HUES64 (cell line): ENCODE data around the gene ZDHHC14.

Experiments
- H3K27ac ChIP-seq: 2 replicates; pipeline ENCODE4 v1.7.0; 2013; ENCODE audit warnings: low read depth, low read length, inconsistent platforms
- H3K27me3 ChIP-seq: 2 replicates; pipeline ENCODE4 v1.6.1; 2013; ENCODE audit warnings: mild to moderate bottlenecking, low read length; ENCODE audit not compliant: insufficient read depth
- H3K36me3 ChIP-seq: 2 replicates; pipeline ENCODE4 v1.6.1; 2013; ENCODE audit warnings: mild to moderate bottlenecking, low read length; ENCODE audit not compliant: insufficient read depth
- H3K4me1 ChIP-seq: 2 replicates; pipeline ENCODE4 v1.6.1; 2013; ENCODE audit warnings: mild to moderate bottlenecking, low read length, moderate library complexity; ENCODE audit not compliant: insufficient read depth
- H3K4me3 ChIP-seq: 2 replicates; pipeline ENCODE4 v1.5.1; 2013; ENCODE audit warnings: mild to moderate bottlenecking, low read length, moderate library complexity
- H3K9ac ChIP-seq: 2 replicates; pipeline ENCODE4 v1.6.1; 2013; ENCODE audit warnings: mild to moderate bottlenecking, low read depth, low read length
- H3K9me3 ChIP-seq: 2 replicates; pipeline ENCODE4 v1.6.1; 2013; ENCODE audit warnings: low read depth, low read length; ENCODE audit not compliant: insufficient read depth
- WGBS: fragments of 150-250, 120-280 bp; methylation state at CpG from one replicate; pipeline ENCODE4 v1.1.7; 2013; ENCODE audit warnings: missing lambda C conversion rate; 5-methylcytosine and 5-hydroxymethylcytosine counted together

The ZDHHC14 gene

GRCh38 chr6:157468574-157468973, 87.6 kb downstream of the ZDHHC14 start:
- peaks cover 12% of the 10 kb centered on the region for H3K4me1 ChIP-seq
- H3K9ac ChIP-seq = no peak overlapping the region
- H3K4me3 ChIP-seq = no peak overlapping the region
- H3K27me3 ChIP-seq = no peaks in the 10 kb centered on the region
- no peaks in the 10 kb centered on the region for H3K36me3 ChIP-seq
- H3K27ac ChIP-seq = no peak overlapping the region
- WGBS = 90% methylated on average over 4 of the region's 4 CpGs
- H3K9me3 ChIP-seq = no peaks in the 10 kb centered on the region

GRCh38 chr6:157469378-157469777, 88.4 kb downstream of the ZDHHC14 start:
- Histone ChIP-seq H3K36me3 (no peaks in the 10 kb centered on the region), H3K9ac (no peak overlapping the region), H3K27ac (no peak overlapping the region), H3K4me3 (no peak overlapping the region), H3K9me3 (no peaks in the 10 kb centered on the region), H3K4me1 (peaks cover 12% of the 10 kb centered on the region), H3K27me3 (no peaks in the 10 kb centered on the region)
- 95% methylated on average over 5 of the region's 5 CpGs for WGBS

GRCh38 chr6:157471077-157471686, 90.2 kb downstream of the ZDHHC14 start:
- H3K9me3 ChIP-seq = no peaks in the 10 kb centered on the region
- WGBS = 94% methylated on average over 24 of the region's 24 CpGs
- no peaks in the 10 kb centered on the region for H3K36me3 ChIP-seq
- no peak overlapping the region for H3K9ac ChIP-seq
- no peak overlapping the region for H3K4me3 ChIP-seq
- H3K27me3 ChIP-seq = no peaks in the 10 kb centered on the region
- no peaks in the 10 kb centered on the region for H3K4me1 ChIP-seq
- H3K27ac ChIP-seq = no peak overlapping the region

GRCh38 chr6:157471895-157472686, 91.1 kb downstream of the ZDHHC14 start:
- no peak overlapping the region for H3K4me3 ChIP-seq
- no peaks in the 10 kb centered on the region for H3K4me1 ChIP-seq
- H3K9ac ChIP-seq = no peak overlapping the region

GRCh38 chr6:157476797-157477196, 95.8 kb downstream of the ZDHHC14 start:
- Histone ChIP-seq H3K36me3 (no peaks in the 10 kb centered on the region), H3K9me3 (no peaks in the 10 kb centered on the region), H3K27me3 (no peaks in the 10 kb centered on the region), H3K4me1 (no peaks in the 10 kb centered on the region), H3K4me3 (no peak overlapping the region), H3K27ac (no peak overlapping the region), H3K9ac (no peak overlapping the region)
- 98% methylated on average over 2 of the region's 3 CpGs for WGBS

More at GRCh38 chr6:157471895-157472686, 91.1 kb downstream of the ZDHHC14 start:
- H3K27ac ChIP-seq = no peak overlapping the region
- H3K27me3 ChIP-seq = no peaks in the 10 kb centered on the region
- H3K36me3 ChIP-seq = no peaks in the 10 kb centered on the region
- H3K9me3 ChIP-seq = no peaks in the 10 kb centered on the region
- whole genome bisulfite sequencing = 93% methylated on average over 17 of the region's 17 CpGs

GRCh38 chr6:157478926-157479325, 97.9 kb downstream of the ZDHHC14 start:
- Histone ChIP-seq H3K9me3 (no peaks in the 10 kb centered on the region), H3K27me3 (no peaks in the 10 kb centered on the region), H3K36me3 (no peaks in the 10 kb centered on the region), H3K9ac (no peak overlapping the region), H3K4me3 (no peak overlapping the region), H3K4me1 (no peaks in the 10 kb centered on the region), H3K27ac (no peak overlapping the region)
- WGBS = 100% methylated on average over 2 of the region's 2 CpGs

- Histone ChIP-seq H3K9ac (no peak overlapping the region), H3K4me3 (no peak overlapping the region), H3K27ac (no peak overlapping the region), H3K36me3 (no peaks in the 10 kb centered on the region), H3K27me3 (no peaks in the 10 kb centered on the region), H3K4me1 (no peaks in the 10 kb centered on the region), H3K9me3 (no peaks in the 10 kb centered on the region)
- 93% methylated on average over 7 of the region's 7 CpGs for WGBS
These were observed 98.7 kb downstream of the ZDHHC14 start for GRCh38 chr6:157479464-157480303.

GRCh38 chr6:157481189-157481864, 100.3 kb downstream of the ZDHHC14 start:
- H3K27me3 ChIP-seq = no peaks in the 10 kb centered on the region
- no peaks in the 10 kb centered on the region for H3K36me3 ChIP-seq
- no peak overlapping the region for H3K27ac ChIP-seq
- H3K9ac ChIP-seq = no peak overlapping the region
- no peaks in the 10 kb centered on the region for H3K9me3 ChIP-seq
- WGBS = 84% methylated on average over 9 of the region's 9 CpGs
- no peaks in the 10 kb centered on the region for H3K4me1 ChIP-seq
- no peak overlapping the region for H3K4me3 ChIP-seq

- Histone ChIP-seq H3K9ac (no peak overlapping the region), H3K4me1 (no peaks in the 10 kb centered on the region), H3K27me3 (no peaks in the 10 kb centered on the region), H3K36me3 (no peaks in the 10 kb centered on the region), H3K4me3 (no peak overlapping the region), H3K27ac (no peak overlapping the region), H3K9me3 (no peaks in the 10 kb centered on the region)
- WGBS = 95% methylated on average over 3 of the region's 4 CpGs
These were observed 100.9 kb downstream of the ZDHHC14 start for GRCh38 chr6:157481865-157482249.

- peaks cover 11% of the 10 kb centered on the region for H3K4me1 ChIP-seq
- WGBS = 96% methylated on average over 3 of the region's 3 CpGs
These were observed 102.8 kb downstream of the ZDHHC14 start for GRCh38 chr6:157483770-157484169.

GRCh38 chr6:157484181-157484580, 103.2 kb downstream of the ZDHHC14 start:
- Histone ChIP-seq H3K9ac (no peak overlapping the region), H3K36me3 (no peaks in the 10 kb centered on the region), H3K4me1 (peaks cover 15% of the 10 kb centered on the region), H3K4me3 (no peak overlapping the region), H3K9me3 (no peaks in the 10 kb centered on the region), H3K27ac (no peak overlapping the region), H3K27me3 (no peaks in the 10 kb centered on the region)
- WGBS = 100% methylated on average over 1 of the region's 10 CpGs

More at GRCh38 chr6:157483770-157484169, 102.8 kb downstream of the ZDHHC14 start:
- H3K27ac ChIP-seq = no peak overlapping the region
- no peaks in the 10 kb centered on the region for H3K27me3 ChIP-seq
- no peak overlapping the region for H3K9ac ChIP-seq
- H3K36me3 ChIP-seq = no peaks in the 10 kb centered on the region
- H3K4me3 ChIP-seq = no peak overlapping the region
- H3K9me3 ChIP-seq = no peaks in the 10 kb centered on the region
